ENCODE measurements around the gene MRAP.

GRCh38 chr21:32300117-32300681, 1.5 kb downstream of the MRAP start:
- TF ChIP-seq, protein P1, sequence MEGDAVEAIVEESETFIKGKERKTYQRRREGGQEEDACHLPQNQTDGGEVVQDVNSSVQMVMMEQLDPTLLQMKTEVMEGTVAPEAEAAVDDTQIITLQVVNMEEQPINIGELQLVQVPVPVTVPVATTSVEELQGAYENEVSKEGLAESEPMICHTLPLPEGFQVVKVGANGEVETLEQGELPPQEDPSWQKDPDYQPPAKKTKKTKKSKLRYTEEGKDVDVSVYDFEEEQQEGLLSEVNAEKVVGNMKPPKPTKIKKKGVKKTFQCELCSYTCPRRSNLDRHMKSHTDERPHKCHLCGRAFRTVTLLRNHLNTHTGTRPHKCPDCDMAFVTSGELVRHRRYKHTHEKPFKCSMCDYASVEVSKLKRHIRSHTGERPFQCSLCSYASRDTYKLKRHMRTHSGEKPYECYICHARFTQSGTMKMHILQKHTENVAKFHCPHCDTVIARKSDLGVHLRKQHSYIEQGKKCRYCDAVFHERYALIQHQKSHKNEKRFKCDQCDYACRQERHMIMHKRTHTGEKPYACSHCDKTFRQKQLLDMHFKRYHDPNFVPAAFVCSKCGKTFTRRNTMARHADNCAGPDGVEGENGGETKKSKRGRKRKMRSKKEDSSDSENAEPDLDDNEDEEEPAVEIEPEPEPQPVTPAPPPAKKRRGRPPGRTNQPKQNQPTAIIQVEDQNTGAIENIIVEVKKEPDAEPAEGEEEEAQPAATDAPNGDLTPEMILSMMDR (IDR thresholded peaks at IDR 0.05; ENCODE audit: low read depth, low read length, poor library complexity, severe bottlenecking), result no peak
- no peak for TF ChIP-seq EZH2phosphoT487 (IDR thresholded peaks at IDR 0.05; ENCODE audit: borderline replicate concordance, low read length)
